Endothelial cell of umbilical vein (primary cell): ENCODE data around the gene SETD6.

ENCODE experiments used
- GATA2 ChIP-seq: IDR thresholded peaks from 2 replicates; pipeline ENCODE4 v1.7.0; 2011; ENCODE audit warnings: low read depth, mild to moderate bottlenecking, moderate library complexity, mixed read lengths, low read length; ENCODE audit not compliant: insufficient read length, insufficient read depth
- POLR2A ChIP-seq: IDR thresholded peaks from 2 replicates; pipeline ENCODE4 v1.6.1; 2012; ENCODE audit warnings: low read depth, mild to moderate bottlenecking, control low read depth, low read length
- POLR2AphosphoS5 ChIP-seq: IDR thresholded peaks from 2 replicates; pipeline ENCODE4 v1.6.1; 2012; ENCODE audit warnings: low read depth, mild to moderate bottlenecking, control low read depth, low read length, moderate library complexity; ENCODE audit not compliant: insufficient read depth
- TF ChIP-seq, protein P1 (sequence below), 2 donors: IDR thresholded peaks; 1 replicate in 1 of 2; 2 replicates in 1 of 2; pipeline ENCODE4 v1.5.1; 2011; ENCODE audit warnings: low read length in 2 of 2, mild to moderate bottlenecking in 2 of 2, moderate library complexity in 2 of 2, control low read depth in 1 of 2, inconsistent platforms in 1 of 2, low read depth in 1 of 2; ENCODE audit not compliant: insufficient read depth in 1 of 2; ENCODE audit errors: extremely low read depth in 1 of 2

GRCh38 chr16:58548378-58548777 is 33.1 kb downstream of the SETD6 start:
- TF ChIP-seq, protein P1, sequence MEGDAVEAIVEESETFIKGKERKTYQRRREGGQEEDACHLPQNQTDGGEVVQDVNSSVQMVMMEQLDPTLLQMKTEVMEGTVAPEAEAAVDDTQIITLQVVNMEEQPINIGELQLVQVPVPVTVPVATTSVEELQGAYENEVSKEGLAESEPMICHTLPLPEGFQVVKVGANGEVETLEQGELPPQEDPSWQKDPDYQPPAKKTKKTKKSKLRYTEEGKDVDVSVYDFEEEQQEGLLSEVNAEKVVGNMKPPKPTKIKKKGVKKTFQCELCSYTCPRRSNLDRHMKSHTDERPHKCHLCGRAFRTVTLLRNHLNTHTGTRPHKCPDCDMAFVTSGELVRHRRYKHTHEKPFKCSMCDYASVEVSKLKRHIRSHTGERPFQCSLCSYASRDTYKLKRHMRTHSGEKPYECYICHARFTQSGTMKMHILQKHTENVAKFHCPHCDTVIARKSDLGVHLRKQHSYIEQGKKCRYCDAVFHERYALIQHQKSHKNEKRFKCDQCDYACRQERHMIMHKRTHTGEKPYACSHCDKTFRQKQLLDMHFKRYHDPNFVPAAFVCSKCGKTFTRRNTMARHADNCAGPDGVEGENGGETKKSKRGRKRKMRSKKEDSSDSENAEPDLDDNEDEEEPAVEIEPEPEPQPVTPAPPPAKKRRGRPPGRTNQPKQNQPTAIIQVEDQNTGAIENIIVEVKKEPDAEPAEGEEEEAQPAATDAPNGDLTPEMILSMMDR (IDR thresholded peaks at IDR 0.05; ENCODE audit: extremely low read depth in 1 of 2, insufficient read depth in 1 of 2, low read depth in 1 of 2, low read length in 2 of 2): no peak
- TF ChIP-seq POLR2AphosphoS5 (no peak), POLR2A (no peak), GATA2 (no peak)
